ENCODE data around the gene ANKLE2. TPM values are rescaled to one million over a fixed set of nuclear protein-coding genes. Genes with fewer than 3 reads are reported as not detected.

ANKLE2 gene
- total RNA-seq, 4 donors from 2014 or later: 29.6 to 44.9 (median 34.6) TPM

GRCh38 chr12:132741620-132742019, 20.0 kb downstream of the ANKLE2 start:
- no peak for TF ChIP-seq POLR2A (IDR thresholded peaks at IDR 0.05)
- TF ChIP-seq CTCF (IDR thresholded peaks at IDR 0.05 in 4 of 5, conservative IDR thresholded peaks at IDR 0.05 in 1 of 5): no peak
- intact Hi-C loops (cut with DNase I; ENCODE audit: low total_unique reads) (no loop called here), in situ Hi-C loops (cut with MboI; ENCODE audit: low sequenced_read_pairs in 4 of 4) (no loop called here)
- Histone ChIP-seq H3K36me3 (peaks cover 0 to 96% of the 10 kb centered on the region in 2 donors), H3K4me1 (no peaks in the 10 kb centered on the region), H3K27me3 (no peaks in the 10 kb centered on the region), H3K4me3 (no peak overlapping the region), H3K27ac (no peak overlapping the region), H3K9me3 (no peaks in the 10 kb centered on the region)
- DNase-seq: no peak
- ATAC-seq: no peak

- DNase-seq (no peak), ATAC-seq (no peak)
- Histone ChIP-seq H3K27ac (no peak overlapping the region), H3K4me3 (no peak overlapping the region), H3K9me3 (no peaks in the 10 kb centered on the region), H3K27me3 (no peaks in the 10 kb centered on the region), H3K36me3 (peaks cover 0 to 96% of the 10 kb centered on the region in 2 donors), H3K4me1 (no peaks in the 10 kb centered on the region)
- intact Hi-C loops (cut with DNase I; ENCODE audit: low total_unique reads) (no loop called here), in situ Hi-C loops (cut with MboI; ENCODE audit: low sequenced_read_pairs in 4 of 4) (no loop called here)
- TF ChIP-seq POLR2A (IDR thresholded peaks at IDR 0.05) (no peak), CTCF (IDR thresholded peaks at IDR 0.05 in 4 of 5, conservative IDR thresholded peaks at IDR 0.05 in 1 of 5) (no peak)
These were observed 21.0 kb downstream of the ANKLE2 start for GRCh38 chr12:132740652-132741051.

GRCh38 chr12:132740313-132740646, 21.4 kb downstream of the ANKLE2 start:
- H3K4me1 ChIP-seq: no peaks in the 10 kb centered on the region
- TF ChIP-seq CTCF (IDR thresholded peaks at IDR 0.05 in 4 of 5, conservative IDR thresholded peaks at IDR 0.05 in 1 of 5): no peak
- TF ChIP-seq POLR2A (IDR thresholded peaks at IDR 0.05): no peak
- no peak overlapping the region for H3K4me3 ChIP-seq
- DNase-seq: no peak
- intact Hi-C loops (cut with DNase I; ENCODE audit: low total_unique reads): no loop called here
- H3K27me3 ChIP-seq: no peaks in the 10 kb centered on the region
- no peak overlapping the region for H3K27ac ChIP-seq
- in situ Hi-C loops (cut with MboI; ENCODE audit: low sequenced_read_pairs in 4 of 4): no loop called here
- H3K36me3 ChIP-seq: peaks cover 0 to 96% of the 10 kb centered on the region in 2 donors
- no peak for ATAC-seq
- H3K9me3 ChIP-seq: no peaks in the 10 kb centered on the region

- peaks cover 0 to 96% of the 10 kb centered on the region in 2 donors for H3K36me3 ChIP-seq
- DNase-seq (no peak), ATAC-seq (no peak)
- in situ Hi-C loops (cut with MboI; ENCODE audit: low sequenced_read_pairs in 4 of 4) (no loop called here), intact Hi-C loops (cut with DNase I; ENCODE audit: low total_unique reads) (no loop called here)
- no peak for TF ChIP-seq POLR2A (IDR thresholded peaks at IDR 0.05)
- TF ChIP-seq CTCF (IDR thresholded peaks at IDR 0.05 in 4 of 5, conservative IDR thresholded peaks at IDR 0.05 in 1 of 5): no peak
- H3K27me3 ChIP-seq: no peaks in the 10 kb centered on the region
- H3K9me3 ChIP-seq: no peaks in the 10 kb centered on the region
- H3K4me3 ChIP-seq: no peak overlapping the region
- H3K4me1 ChIP-seq: no peaks in the 10 kb centered on the region
- H3K27ac ChIP-seq: no peak overlapping the region
These were observed 21.9 kb downstream of the ANKLE2 start for GRCh38 chr12:132739600-132740312.

GRCh38 chr12:132736913-132737312, 24.7 kb downstream of the ANKLE2 start:
- no peak overlapping the region for H3K4me3 ChIP-seq
- no peak overlapping the region for H3K27ac ChIP-seq
- DNase-seq: no peak

More at GRCh38 chr12:132736913-132737312, 24.7 kb downstream of the ANKLE2 start:
- TF ChIP-seq POLR2A (IDR thresholded peaks at IDR 0.05) (no peak), CTCF (IDR thresholded peaks at IDR 0.05 in 4 of 5, conservative IDR thresholded peaks at IDR 0.05 in 1 of 5) (no peak)
- Histone ChIP-seq H3K9me3 (no peaks in the 10 kb centered on the region), H3K4me1 (no peaks in the 10 kb centered on the region), H3K27me3 (no peaks in the 10 kb centered on the region), H3K36me3 (peaks cover 0 to 97% of the 10 kb centered on the region in 2 donors)
- in situ Hi-C loops (cut with MboI; ENCODE audit: low sequenced_read_pairs in 4 of 4) (no loop called here), intact Hi-C loops (cut with DNase I; ENCODE audit: low total_unique reads) (no loop called here)
- ATAC-seq: no peak

Measured in gastrocnemius medialis (tissue), 4 donors.